ENCODE data around the gene RAB5B. TPM values are rescaled to one million over a fixed set of nuclear protein-coding genes. Genes with fewer than 3 reads are reported as not detected.

RAB5B gene
- total RNA-seq, 1 donor from 2014 or later = 138 TPM

- no peak for DNase-seq
- H3K27ac ChIP-seq = no peak overlapping the region
- H3K27me3 ChIP-seq (ENCODE audit: low read depth) = no peaks in the 10 kb centered on the region
- peak; percentile 52 to 62 for ATAC-seq
- H3K4me1 ChIP-seq = no peaks in the 10 kb centered on the region
- no peaks in the 10 kb centered on the region for H3K9me3 ChIP-seq
- intact Hi-C loops (cut with DNase I) = no loop called here
- peaks cover 20% of the 10 kb centered on the region for H3K36me3 ChIP-seq
- TF ChIP-seq CTCF (IDR thresholded peaks at IDR 0.05) = no peak
- no peak overlapping the region for H3K4me3 ChIP-seq
Measured at GRCh38 chr12:55957106-55957859, 16.6 kb upstream of the RAB5B start.

GRCh38 chr12:55963760-55964159, 10.1 kb upstream of the RAB5B start:
- Histone ChIP-seq H3K27me3 (ENCODE audit: low read depth) (no peaks in the 10 kb centered on the region), H3K27ac (no peak overlapping the region), H3K4me1 (peaks cover 17% of the 10 kb centered on the region), H3K4me3 (no peak overlapping the region), H3K36me3 (no peaks in the 10 kb centered on the region), H3K9me3 (no peaks in the 10 kb centered on the region)
- intact Hi-C loops (cut with DNase I) = no loop called here
- no peak for TF ChIP-seq CTCF (IDR thresholded peaks at IDR 0.05)
- ATAC-seq = no peak
- no peak for DNase-seq

GRCh38 chr12:55965240-55965639, 8.6 kb upstream of the RAB5B start:
- intact Hi-C loops (cut with DNase I) = no loop called here
- no peak for DNase-seq
- no peak for ATAC-seq
- Histone ChIP-seq H3K27ac (no peak overlapping the region), H3K4me1 (peaks cover 17% of the 10 kb centered on the region), H3K9me3 (no peaks in the 10 kb centered on the region), H3K4me3 (no peak overlapping the region), H3K27me3 (ENCODE audit: low read depth) (no peaks in the 10 kb centered on the region), H3K36me3 (no peaks in the 10 kb centered on the region)
- no peak for TF ChIP-seq CTCF (IDR thresholded peaks at IDR 0.05)

- intact Hi-C loops (cut with DNase I) = no loop called here
- peak; percentile 4 to 40 for ATAC-seq
- no peaks in the 10 kb centered on the region for H3K27me3 ChIP-seq (ENCODE audit: low read depth)
- no peak for TF ChIP-seq CTCF (IDR thresholded peaks at IDR 0.05)
- peak within 1 kb of the TSS; percentile 86 for H3K4me3 ChIP-seq
- no peaks in the 10 kb centered on the region for H3K9me3 ChIP-seq
- DNase-seq = no peak
- H3K36me3 ChIP-seq = no peaks in the 10 kb centered on the region
- peaks cover 17% of the 10 kb centered on the region for H3K4me1 ChIP-seq
- peak within 1 kb of the TSS; percentile 86 for H3K27ac ChIP-seq
Measured at GRCh38 chr12:55965941-55966407, 7.9 kb upstream of the RAB5B start, which contains the start of gene PMEL. PMEL (minus strand) TSS chr12:55966042; CDS start chr12:55966011, 31 bp downstream.

- Histone ChIP-seq H3K4me1 (peaks cover 21% of the 10 kb centered on the region), H3K27ac (peak within 1 kb of the TSS; percentile 86), H3K27me3 (ENCODE audit: low read depth) (no peaks in the 10 kb centered on the region), H3K9me3 (no peaks in the 10 kb centered on the region), H3K4me3 (peak within 1 kb of the TSS; percentile 86), H3K36me3 (no peaks in the 10 kb centered on the region)
- TF ChIP-seq CTCF (IDR thresholded peaks at IDR 0.05) = no peak
- intact Hi-C loops (cut with DNase I) = no loop called here
- DNase-seq (peak; percentile 92), ATAC-seq (peak; percentile 96 to 98)
Measured at GRCh38 chr12:55966408-55967281, 7.2 kb upstream of the RAB5B start, which contains the start of gene CDK2. CDK2 (plus strand) TSS chr12:55966830; CDS start chr12:55967009, 179 bp downstream.
